DMS79 (cell line): ENCODE results near the gene PLXNB2.

Source experiments
- DNase-seq: peaks from one replicate; lab custom pipeline; 2025; lab: John Stamatoyannopoulos, UW

PLXNB2 gene

GRCh38 chr22:50262973-50263617, 44.4 kb downstream of the PLXNB2 start:
- no peak for DNase-seq

- DNase-seq: no peak
These were observed 45.0 kb downstream of the PLXNB2 start for GRCh38 chr22:50262460-50262911.

- DNase-seq: no peak
These were observed 45.6 kb downstream of the PLXNB2 start, which contains the start of gene MAPK12 for GRCh38 chr22:50261615-50262459. MAPK12 (minus strand) TSS chr22:50261683; CDS start chr22:50261509, 174 bp downstream.

GRCh38 chr22:50260801-50261614, 46.4 kb downstream of the PLXNB2 start:
- DNase-seq: no peak

GRCh38 chr22:50260434-50260800, 47.0 kb downstream of the PLXNB2 start:
- no peak for DNase-seq

GRCh38 chr22:50259302-50259701, 48.1 kb downstream of the PLXNB2 start:
- DNase-seq: no peak

- no peak for DNase-seq
These were observed 48.8 kb downstream of the PLXNB2 start for GRCh38 chr22:50258361-50259292.

- DNase-seq: no peak
These were observed 49.7 kb downstream of the PLXNB2 start for GRCh38 chr22:50257451-50258360.

GRCh38 chr22:50257041-50257440, 50.4 kb downstream of the PLXNB2 start:
- no peak for DNase-seq

GRCh38 chr22:50256258-50256862, 51.1 kb downstream of the PLXNB2 start:
- DNase-seq: no peak

GRCh38 chr22:50255607-50256006, 51.8 kb downstream of the PLXNB2 start:
- no peak for DNase-seq

- DNase-seq: no peak
These were observed 52.3 kb downstream of the PLXNB2 start for GRCh38 chr22:50255099-50255498.

- no peak for DNase-seq
These were observed 53.5 kb downstream of the PLXNB2 start for GRCh38 chr22:50253941-50254340.

- DNase-seq: no peak
These were observed 54.2 kb downstream of the PLXNB2 start for GRCh38 chr22:50253046-50253915.

- no peak for DNase-seq
These were observed 55.1 kb downstream of the PLXNB2 start for GRCh38 chr22:50252082-50253045.

- no peak for DNase-seq
These were observed 55.9 kb downstream of the PLXNB2 start for GRCh38 chr22:50251477-50252081.
